GM20000 (cell line): ENCODE data around the gene PYGM.
A peak's percentile ranks its signal among the peaks of the same experiment; 100 is the strongest.

Experiments
- DNase-seq: peaks from one replicate; pipeline ENCODE4 v3.0.0; 2012; ENCODE audit warnings: low spot score
- CTCF ChIP-seq: IDR thresholded peaks from 2 replicates; pipeline ENCODE4 v1.5.1; 2012; ENCODE audit warnings: mild to moderate bottlenecking, control low read depth; ENCODE audit errors: extremely low read depth, missing control alignments

The PYGM gene

DNA sequence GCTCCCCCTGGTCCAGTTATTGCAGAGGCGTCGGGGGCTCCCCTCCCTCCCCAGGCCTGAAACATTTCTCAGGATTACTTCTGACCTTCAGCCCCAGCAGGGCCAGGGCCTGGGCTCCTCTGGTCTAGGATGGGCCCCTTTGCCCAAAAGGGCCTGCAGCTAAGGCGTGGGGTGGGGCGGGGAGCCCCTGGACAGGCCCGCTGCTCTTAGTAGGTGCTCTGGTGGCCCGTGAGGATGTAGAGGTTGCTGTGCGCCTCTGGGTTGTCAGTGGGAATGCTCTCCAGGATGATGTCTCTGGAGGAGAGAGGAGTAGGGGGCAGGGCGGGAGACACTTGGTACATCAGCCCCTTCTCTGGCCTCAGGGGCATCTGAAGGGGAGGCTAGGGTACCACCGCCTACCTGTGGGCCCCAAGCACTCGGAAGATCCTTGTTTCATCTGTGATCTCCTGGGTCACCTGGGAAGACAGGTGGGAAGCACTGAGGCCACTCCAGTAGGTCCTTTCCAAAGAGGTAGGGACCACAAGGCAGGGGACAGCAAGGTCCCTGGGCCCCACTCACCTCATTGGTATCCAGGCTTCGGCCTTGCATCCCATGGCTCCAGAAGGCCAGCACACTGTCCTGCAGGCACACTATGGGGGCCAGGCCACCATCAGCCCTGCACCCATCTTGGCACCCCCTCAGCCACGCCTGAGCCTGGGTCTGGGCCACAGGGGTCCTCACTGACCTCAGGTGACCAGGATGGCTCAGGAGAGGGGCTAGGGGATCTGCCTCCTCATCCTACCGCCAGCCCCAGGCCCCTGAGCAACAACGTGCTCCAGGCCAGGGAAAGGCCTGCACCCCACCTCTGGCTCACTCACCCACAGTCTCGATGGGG, 29.8 kb upstream of the PYGM start:
- DNase-seq, result no peak
- TF ChIP-seq CTCF, result no peak

- TF ChIP-seq CTCF, result no peak
- DNase-seq, result no peak
Observed at GRCh38 chr11:64788321-64789215, 28.8 kb upstream of the PYGM start.

GRCh38 chr11:64787526-64788320, 27.9 kb upstream of the PYGM start:
- peak; percentile 78 for DNase-seq
- TF ChIP-seq CTCF, result peak; percentile 60

- TF ChIP-seq CTCF, result no peak
- no peak for DNase-seq
Observed at GRCh38 chr11:64786308-64786707, 26.5 kb upstream of the PYGM start.

GRCh38 chr11:64784813-64785581, 25.2 kb upstream of the PYGM start:
- DNase-seq, result no peak
- no peak for TF ChIP-seq CTCF

- TF ChIP-seq CTCF, result no peak
- peak; percentile 97 for DNase-seq
Observed at GRCh38 chr11:64778473-64779298, 18.9 kb upstream of the PYGM start, which contains the start of gene SF1. Gene SF1 (minus strand): TSS chr11:64778542. CDS start chr11:64778392, 150 bp downstream.
